Measurements from ENCODE around the gene LONP1.
"Not testable (repeated sequence)": the region's sequence is repeated elsewhere in the genome, so short reads cannot be mapped to it uniquely, and the experiment has no call there.

LONP1 gene

GRCh38 chr19:5692723-5693194 is 27.2 kb downstream of the LONP1 start:
- no peak for DNase-seq

GRCh38 chr19:5691822-5692722 is 27.9 kb downstream of the LONP1 start:
- no peak for DNase-seq

GRCh38 chr19:5690955-5691821 is 28.8 kb downstream of the LONP1 start:
- DNase-seq = peak; percentile 86

- peak; percentile 99 for DNase-seq
Measured at GRCh38 chr19:5690125-5690954, 29.6 kb downstream of the LONP1 start, which contains the start of gene RPL36. Gene RPL36, plus strand, starts transcription at chr19:5690295. Its CDS starts 213 bp downstream, at chr19:5690508.

GRCh38 chr19:5688262-5688881 is 31.6 kb downstream of the LONP1 start:
- not testable (repeated sequence) for DNase-seq

- no peak for DNase-seq
Measured at GRCh38 chr19:5687360-5688198, 32.4 kb downstream of the LONP1 start.

- peak; percentile 99 for DNase-seq
Measured at GRCh38 chr19:5686647-5687359, 33.1 kb downstream of the LONP1 start.

- DNase-seq = no peak
Measured at GRCh38 chr19:5686326-5686646, 33.7 kb downstream of the LONP1 start.

GRCh38 chr19:5684694-5685430 is 35.1 kb downstream of the LONP1 start:
- DNase-seq = no peak

GRCh38 chr19:5683177-5683886 is 36.6 kb downstream of the LONP1 start:
- no peak for DNase-seq

GRCh38 chr19:5682107-5682482 is 37.9 kb downstream of the LONP1 start:
- DNase-seq = no peak

- DNase-seq = no peak
Measured at GRCh38 chr19:5681391-5682106, 38.4 kb downstream of the LONP1 start.

- DNase-seq = peak; percentile 99
Measured at GRCh38 chr19:5680437-5681368, 39.2 kb downstream of the LONP1 start, which contains the start of the genes HSD11B1L and MICOS13. Gene HSD11B1L, plus strand, starts transcription at chr19:5681027. Its CDS starts 3,806 bp downstream, at chr19:5684833. Gene MICOS13, minus strand, starts transcription at chr19:5680516. Its CDS starts 30 bp downstream, at chr19:5680486.

GRCh38 chr19:5680084-5680436 is 39.9 kb downstream of the LONP1 start:
- no peak for DNase-seq

GRCh38 chr19:5679289-5680083 is 40.5 kb downstream of the LONP1 start:
- no peak for DNase-seq

- no peak for DNase-seq
Measured at GRCh38 chr19:5678071-5678718, 41.8 kb downstream of the LONP1 start.

Data from activated effector memory CD4-positive, alpha-beta T cell treated with anti-CD3 and anti-CD28 coated beads, Interleukin-2, amount 50 U/mL, for 16 hours (primary cell).